ENCODE results near the gene PNPT1. TPM values are rescaled to one million over a fixed set of nuclear protein-coding genes. Genes with fewer than 3 reads are reported as not detected.

The PNPT1 gene
- total and polyA plus RNA-seq, 2 of the 8 experiments (the other 6 are each of a cell fraction or from before 2014, with no cell fraction given): 8.3 to 40.2 TPM

GRCh38 chr2:55710025-55710424, 16.4 kb upstream of the PNPT1 start:
- Histone ChIP-seq H4K8ac (ENCODE audit: extremely low read depth, insufficient read depth, low read length) (no peak overlapping the region), H2BK15ac (ENCODE audit: low read length) (no peak overlapping the region), H2BK5ac (ENCODE audit: low read depth, low read length) (no peak overlapping the region), H4K20me1 (replicated peaks in 1 of 2; ENCODE audit: control insufficient read depth in 1 of 2, insufficient read depth in 2 of 2, low read length in 2 of 2) (no peaks in the 10 kb centered on the region), H3K23ac (ENCODE audit: insufficient read length) (no peak overlapping the region), H2AFZ (ENCODE audit: low read length) (no peak overlapping the region), H2BK20ac (ENCODE audit: low read length) (no peak overlapping the region), H4K91ac (replicated peaks; ENCODE audit: insufficient read length, low read length) (no peak overlapping the region), H3K4me1 (replicated peaks in 1 of 4; ENCODE audit: control insufficient read depth in 3 of 4, insufficient read depth in 4 of 4, low read length in 3 of 4) (peaks cover 0 to 5% (median 0%) of the 10 kb centered on the region in 4 experiments; a peak in 3 of 7 replicates), H3K9ac (replicated peaks in 1 of 4; ENCODE audit: extremely low read depth in 1 of 4, low read depth in 3 of 4, low read length in 3 of 4) (no peak overlapping the region), H3K79me2 (ENCODE audit: control insufficient read depth in 1 of 2, insufficient read depth in 2 of 2, low read length in 2 of 2) (no peaks in the 10 kb centered on the region), H2AK5ac (ENCODE audit: low read depth, low read length) (no peak overlapping the region), H3K4me2 (ENCODE audit: insufficient read depth in 1 of 2, low read depth in 2 of 2, low read length in 2 of 2) (no peak overlapping the region), H3K4me3 (ENCODE audit: extremely low read depth in 1 of 4, insufficient read depth in 2 of 4, low read depth in 3 of 4, low read length in 4 of 4) (no peak overlapping the region), H3K4ac (replicated peaks; ENCODE audit: insufficient read length, low read depth, low read length) (no peak overlapping the region), H4K5ac (ENCODE audit: insufficient read length, low read depth, low read length) (no peak overlapping the region), H3K36me3 (ENCODE audit: control insufficient read depth in 2 of 4, insufficient read depth in 4 of 4, low read length in 3 of 4) (no peaks in the 10 kb centered on the region), H3K79me1 (ENCODE audit: low read depth, low read length) (no peaks in the 10 kb centered on the region), H3K18ac (ENCODE audit: extremely low read depth, low read length) (no peak overlapping the region), H3K56ac (replicated peaks; ENCODE audit: insufficient read length, low read depth, low read length) (no peak overlapping the region), H3K9me3 (ENCODE audit: insufficient read depth in 2 of 2, low read depth in 1 of 2, low read length in 1 of 2) (no peaks in the 10 kb centered on the region), H3K23me2 (ENCODE audit: low read depth, low read length) (no peaks in the 10 kb centered on the region), H3K14ac (ENCODE audit: insufficient read length) (no peak overlapping the region), H2BK120ac (replicated peaks; ENCODE audit: low read depth, low read length) (no peak overlapping the region), H3K27me3 (replicated peaks in 1 of 4; ENCODE audit: control insufficient read depth in 3 of 4, extremely low read depth in 1 of 4, insufficient read depth in 3 of 4, low read length in 3 of 4) (no peaks in the 10 kb centered on the region), H2BK12ac (ENCODE audit: low read depth, low read length) (no peak overlapping the region), H3K27ac (ENCODE audit: low read depth, low read length) (no peak overlapping the region)
- DNase-seq (ENCODE audit: low read depth in 1 of 2, low spot score in 2 of 2): no peak
- POLR2A ChIA-PET (ENCODE audit: partially characterized antibody): no interaction called here
- FAIRE-seq: no peak
- CTCF ChIA-PET (ENCODE audit: partially characterized antibody): interaction anchor here (0.7 to 1.4 kb wide), 4 partner anchors 9 to 304 kb away, joined by 3 to 6 read pairs (median 4); no protein-coding TSS in a partner anchor
- TF ChIP-seq SIX5 (IDR thresholded peaks at IDR 0.05; ENCODE audit: low read depth, low read length) (no peak), POLR2A (IDR thresholded peaks at IDR 0.05; ENCODE audit: control extremely low read depth in 1 of 2, low read depth in 2 of 2, low read length in 2 of 2) (no peak), RAD21 (IDR thresholded peaks at IDR 0.05 in 1 of 2, conservative IDR thresholded peaks at IDR 0.05 in 1 of 2; ENCODE audit: low read depth in 2 of 2, low read length in 2 of 2) (no peak), SIRT6 (IDR thresholded peaks at IDR 0.05; ENCODE audit: low read length) (no peak), FOSL1 (IDR thresholded peaks at IDR 0.05; ENCODE audit: insufficient read depth, low read depth, low read length) (no peak), MAFK (IDR thresholded peaks at IDR 0.05; ENCODE audit: low read depth, low read length) (no peak), CHD2 (IDR thresholded peaks at IDR 0.05; ENCODE audit: low read length) (no peak), RBBP5 (IDR thresholded peaks at IDR 0.05; ENCODE audit: borderline replicate concordance, low read depth, low read length) (no peak), USF2 (IDR thresholded peaks at IDR 0.05; ENCODE audit: low read length) (no peak), RNF2 (IDR thresholded peaks at IDR 0.05; ENCODE audit: borderline replicate concordance, low read depth, low read length, missing control alignments, poor library complexity, severe bottlenecking) (no peak), KDM5A (IDR thresholded peaks at IDR 0.05; ENCODE audit: low read length) (no peak), TBP (IDR thresholded peaks at IDR 0.05; ENCODE audit: low read depth, low read length) (no peak), HDAC6 (IDR thresholded peaks at IDR 0.05; ENCODE audit: low read depth, low read length) (no peak), RFX5 (IDR thresholded peaks at IDR 0.05; ENCODE audit: borderline replicate concordance, low read depth, low read length) (no peak), KDM1A (IDR thresholded peaks at IDR 0.05; ENCODE audit: borderline replicate concordance, low read length) (no peak)
